GM23248 (cell line): ENCODE results near the gene CHST10. TPM values are rescaled to one million over a fixed set of nuclear protein-coding genes. Genes with fewer than 3 reads are reported as not detected.

ENCODE experiments used
- DNase-seq: peaks from one replicate; pipeline ENCODE4 v3.0.0-alpha.2; 2015
- H2AFZ ChIP-seq: fragments of 200-600 bp; sonication (generic); 2 replicates; pipeline ENCODE4 v1.6.1; 2016; ENCODE audit warnings: antibody characterized with exemption
- H3F3A ChIP-seq: fragments of 200-600 bp; sonication (generic); 2 replicates; pipeline ENCODE4 v1.6.1; 2016; ENCODE audit warnings: mild to moderate bottlenecking, antibody characterized with exemption, mixed run types; ENCODE audit not compliant: insufficient read depth
- H3K27ac ChIP-seq: fragments of 200-600 bp; sonication (generic); 2 replicates; pipeline ENCODE4 v1.5.1; 2016; ENCODE audit warnings: mild to moderate bottlenecking
- H3K27me3 ChIP-seq: fragments of 200-600 bp; sonication (generic); replicated peaks from 2 replicates; pipeline ENCODE4 v1.6.1; 2016; ENCODE audit warnings: mild to moderate bottlenecking; ENCODE audit not compliant: insufficient read depth
- H3K36me3 ChIP-seq: fragments of 200-600 bp; sonication (generic); 2 replicates; pipeline ENCODE4 v1.6.1; 2016; ENCODE audit warnings: low read depth, mild to moderate bottlenecking
- H3K4me1 ChIP-seq: fragments of 200-600 bp; sonication (generic); 2 replicates; pipeline ENCODE4 v1.6.1; 2016; ENCODE audit warnings: mild to moderate bottlenecking; ENCODE audit not compliant: insufficient read depth
- H3K4me2 ChIP-seq: fragments of 200-600 bp; sonication (generic); one replicate; pipeline ENCODE4 v1.6.1; 2016; ENCODE audit warnings: mild to moderate bottlenecking; ENCODE audit not compliant: unreplicated experiment
- H3K4me3 ChIP-seq: fragments of 200-600 bp; sonication (generic); 2 replicates; pipeline ENCODE4 v1.5.1; 2016; ENCODE audit warnings: mild to moderate bottlenecking
- H3K79me2 ChIP-seq: fragments of 200-600 bp; sonication (generic); 2 replicates; pipeline ENCODE4 v1.6.1; 2016; ENCODE audit warnings: mild to moderate bottlenecking; ENCODE audit not compliant: insufficient read depth
- H3K9ac ChIP-seq: fragments of 200-600 bp; sonication (generic); 2 replicates; pipeline ENCODE4 v1.6.1; 2016; ENCODE audit warnings: mild to moderate bottlenecking
- H3K9me2 ChIP-seq: fragments of 200-600 bp; sonication (generic); 2 replicates; pipeline ENCODE4 v1.6.1; 2016; ENCODE audit warnings: mixed run types, mild to moderate bottlenecking, moderate library complexity; ENCODE audit not compliant: insufficient read depth
- H3K9me3 ChIP-seq: fragments of 200-600 bp; sonication (generic); one replicate; pipeline ENCODE4 v1.6.1; 2017; ENCODE audit warnings: low read depth
- H4K20me1 ChIP-seq: fragments of 200-600 bp; sonication (generic); 2 replicates; pipeline ENCODE4 v1.6.0; 2016; ENCODE audit not compliant: insufficient read depth
- EZH2 ChIP-seq: fragments of 200-600 bp; sonication (generic); IDR thresholded peaks from 2 replicates; pipeline ENCODE4 v1.6.1; 2018; ENCODE audit warnings: antibody characterized with exemption, mild to moderate bottlenecking; ENCODE audit not compliant: insufficient read depth, poor library complexity, severe bottlenecking
- EZH2phosphoT487 ChIP-seq: fragments of 200-600 bp; sonication (generic); IDR thresholded peaks from 2 replicates; pipeline ENCODE4 v1.6.1; 2018; ENCODE audit warnings: antibody characterized with exemption, moderate library complexity, mild to moderate bottlenecking, low read depth; ENCODE audit not compliant: insufficient read depth
- WGBS, 2 experiments: methylation state at CpG; one replicate each; pipeline ENCODE4 v1.1.6; 2015 to 2017; ENCODE audit warnings: low lambda C conversion rate in 2 of 2, low coverage in 1 of 2; ENCODE audit errors: missing lambda C conversion rate in 2 of 2; 5-methylcytosine and 5-hydroxymethylcytosine counted together
- in situ Hi-C: fragments of 300-500 bp; cut with MboI; formaldehyde crosslinking; loops from 2 replicates; pipeline ENCODE4 v1.15.0; 2020
- polyA plus RNA-seq: library from polyadenylated mRNA; unstranded; fragments of >200 nt; fragmentation: Nextera tagmentation; extraction: Ambion mirVana; gene quantifications from 2 replicates; pipeline ENCODE4 v1.2.1, GENCODE V29; 2016
- total RNA-seq: library from RNA; depleted of rRNA; stranded (reverse); fragments of >200 nt; shearing (Covaris generic); gene quantifications from 2 replicates; pipeline ENCODE4 v1.2.3, GENCODE V29; 2014

CHST10 gene
- total and polyA plus RNA-seq, 2 experiments from 2014 or later = 4.7 to 6.2 TPM

DNA sequence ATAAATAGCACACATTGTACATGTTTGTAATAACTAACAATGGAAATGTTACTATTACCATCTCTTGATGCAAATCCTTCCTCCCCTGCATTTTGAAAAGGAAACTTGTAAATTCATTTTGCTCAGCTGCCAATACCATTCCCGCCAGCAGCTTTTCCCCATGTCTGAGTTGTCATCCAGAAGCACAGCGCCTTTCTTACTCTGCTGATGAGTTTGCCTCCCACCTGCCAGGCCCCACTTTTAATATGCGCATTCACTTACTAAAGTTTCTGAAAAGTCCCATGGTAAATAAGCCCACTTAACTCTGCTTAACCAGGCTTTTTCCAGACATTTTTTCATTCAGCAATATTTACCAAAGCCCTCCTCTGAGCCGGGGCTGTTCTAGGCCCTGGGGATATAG, 3.9 kb downstream of the CHST10 start:
- WGBS, 2 experiments = 84 to 88% methylated on average over 4 of the region's 4 CpGs

DNA sequence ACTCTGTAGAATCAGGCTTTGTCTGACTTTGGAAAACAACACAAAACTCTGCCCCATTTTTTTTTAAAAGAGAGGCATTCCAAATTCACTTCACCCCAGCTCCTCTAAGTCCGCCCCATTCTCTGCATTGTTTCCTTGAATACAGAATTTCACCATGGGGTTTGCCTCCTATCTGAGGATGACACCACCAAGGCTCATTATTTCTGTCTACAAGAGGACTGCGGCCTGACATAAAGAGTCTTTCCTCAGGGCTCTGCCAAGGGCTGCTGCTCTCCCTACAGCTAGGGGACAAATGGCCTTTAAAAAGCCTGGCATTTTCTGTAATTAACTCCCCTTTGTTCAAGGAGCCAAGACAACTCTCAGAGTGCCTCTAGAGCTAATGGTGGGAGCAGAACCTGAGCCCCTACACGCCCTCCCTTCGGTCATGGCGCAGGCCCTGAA, 4.6 kb downstream of the CHST10 start:
- Histone ChIP-seq H3K27me3 (no peaks in the 10 kb centered on the region), H3K4me1 (peaks cover 6% of the 10 kb centered on the region; the same call in 1 of the 2 replicates), H3K4me2 (no peak overlapping the region), H3K9ac (no peak overlapping the region), H3K36me3 (no peaks in the 10 kb centered on the region), H3K79me2 (0 out of 2 replicates have a peak, but pooled peaks cover 11% of the 10 kb centered on the region), H3K9me3 (no peaks in the 10 kb centered on the region), H3K4me3 (no peak overlapping the region), H3F3A (0 out of 2 replicates have a peak, but pooled peaks cover 3% of the 10 kb centered on the region), H3K9me2 (no peaks in the 10 kb centered on the region), H2AFZ (no peak overlapping the region), H3K27ac (no peak overlapping the region), H4K20me1 (no peaks in the 10 kb centered on the region)
- TF ChIP-seq EZH2phosphoT487 (no peak), EZH2 (no peak)
- 97 to 99% methylated on average over 5 of the region's 5 CpGs for WGBS, 2 experiments
- no peak for DNase-seq
- in situ Hi-C loops = no loop called here

More for the DNA sequence above, 3.9 kb downstream of the CHST10 start:
- Histone ChIP-seq H2AFZ (no peak overlapping the region), H3K27me3 (no peaks in the 10 kb centered on the region), H3F3A (0 out of 2 replicates have a peak, but pooled peaks cover 6% of the 10 kb centered on the region), H3K27ac (no peak overlapping the region), H3K4me3 (no peak overlapping the region), H3K79me2 (0 out of 2 replicates have a peak, but pooled peaks cover 11% of the 10 kb centered on the region), H3K9me3 (no peaks in the 10 kb centered on the region), H3K4me1 (peaks cover 6% of the 10 kb centered on the region; the same call in 1 of the 2 replicates), H4K20me1 (no peaks in the 10 kb centered on the region), H3K36me3 (no peaks in the 10 kb centered on the region), H3K9me2 (no peaks in the 10 kb centered on the region), H3K4me2 (no peak overlapping the region), H3K9ac (no peak overlapping the region)
- no peak for DNase-seq
- in situ Hi-C loops = no loop called here
- TF ChIP-seq EZH2phosphoT487 (no peak), EZH2 (no peak)

DNA sequence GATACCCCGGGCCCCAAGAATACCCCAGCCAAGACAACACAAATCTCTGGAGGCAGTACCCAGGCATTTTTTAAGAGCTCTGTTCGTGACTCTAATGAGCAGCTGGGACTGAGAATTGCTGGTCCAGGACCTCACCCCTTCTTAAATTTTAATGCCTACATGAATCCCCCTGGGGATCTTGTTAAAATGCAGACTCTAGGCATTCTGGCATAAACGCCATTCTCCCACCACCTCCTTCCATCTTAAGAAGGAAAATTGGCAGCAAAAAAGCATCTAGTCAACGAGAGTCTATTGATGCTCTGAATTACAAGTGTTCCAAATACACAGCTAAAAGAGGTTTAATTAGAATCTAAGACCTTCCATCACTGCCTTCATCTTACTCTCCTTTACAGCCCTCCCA, 5.0 kb downstream of the CHST10 start:
- 81 to 83% methylated on average over 4 of the region's 4 CpGs for WGBS, 2 experiments
- H3F3A ChIP-seq = no peaks in the 10 kb centered on the region
- H3K9me3 ChIP-seq = no peaks in the 10 kb centered on the region
- no peaks in the 10 kb centered on the region for H3K27me3 ChIP-seq
- H3K4me1 ChIP-seq = peaks cover 6% of the 10 kb centered on the region; the same call in 1 of the 2 replicates
- H2AFZ ChIP-seq = no peak overlapping the region
- no peaks in the 10 kb centered on the region for H3K9me2 ChIP-seq
- no peak overlapping the region for H3K4me3 ChIP-seq
- in situ Hi-C loops = no loop called here
- TF ChIP-seq EZH2 = no peak
- TF ChIP-seq EZH2phosphoT487 = no peak
- DNase-seq = no peak
- H3K79me2 ChIP-seq = 0 out of 2 replicates have a peak, but pooled peaks cover 11% of the 10 kb centered on the region
- H4K20me1 ChIP-seq = no peaks in the 10 kb centered on the region
- no peak overlapping the region for H3K9ac ChIP-seq
- H3K36me3 ChIP-seq = no peaks in the 10 kb centered on the region
- H3K4me2 ChIP-seq = no peak overlapping the region
- no peak overlapping the region for H3K27ac ChIP-seq

DNA sequence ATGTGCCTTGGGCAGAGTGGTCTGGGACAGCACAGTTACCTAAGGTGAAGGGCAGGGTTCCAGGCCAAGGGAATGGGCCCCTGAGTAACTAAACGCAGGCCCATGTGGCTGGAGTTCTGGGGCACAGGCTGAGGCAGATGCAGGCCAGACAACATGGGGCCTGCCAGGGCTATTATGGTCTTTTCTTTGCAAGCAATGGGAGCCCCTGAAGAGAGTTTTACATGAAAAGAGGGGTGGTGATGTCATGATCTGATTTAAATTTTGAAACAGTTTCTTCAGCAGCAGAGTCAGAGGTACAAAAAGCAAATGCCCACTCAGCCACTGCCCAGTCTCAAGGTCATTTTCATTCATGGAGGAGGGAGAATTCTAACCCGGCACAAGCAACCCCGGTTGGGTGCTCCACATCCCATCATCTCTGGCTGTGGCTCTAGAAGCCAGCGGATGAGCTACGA, 5.6 kb downstream of the CHST10 start:
- no peaks in the 10 kb centered on the region for H3K9me3 ChIP-seq
- in situ Hi-C loops = no loop called here
- DNase-seq = no peak
- no peak overlapping the region for H3K27ac ChIP-seq
- H3K4me3 ChIP-seq = no peak overlapping the region
- 0 out of 2 replicates have a peak, but pooled peaks cover 11% of the 10 kb centered on the region for H3K79me2 ChIP-seq
- H3K27me3 ChIP-seq = no peaks in the 10 kb centered on the region
- peaks cover 6% of the 10 kb centered on the region; the same call in 1 of the 2 replicates for H3K4me1 ChIP-seq
- H2AFZ ChIP-seq = no peak overlapping the region
- TF ChIP-seq EZH2 = no peak
- TF ChIP-seq EZH2phosphoT487 = no peak
- 85 to 86% methylated on average over 5 of the region's 5 CpGs for WGBS, 2 experiments
- H3K4me2 ChIP-seq = no peak overlapping the region
- no peaks in the 10 kb centered on the region for H3K9me2 ChIP-seq
- no peaks in the 10 kb centered on the region for H3F3A ChIP-seq
- H3K36me3 ChIP-seq = no peaks in the 10 kb centered on the region
- no peaks in the 10 kb centered on the region for H4K20me1 ChIP-seq
- no peak overlapping the region for H3K9ac ChIP-seq

DNA sequence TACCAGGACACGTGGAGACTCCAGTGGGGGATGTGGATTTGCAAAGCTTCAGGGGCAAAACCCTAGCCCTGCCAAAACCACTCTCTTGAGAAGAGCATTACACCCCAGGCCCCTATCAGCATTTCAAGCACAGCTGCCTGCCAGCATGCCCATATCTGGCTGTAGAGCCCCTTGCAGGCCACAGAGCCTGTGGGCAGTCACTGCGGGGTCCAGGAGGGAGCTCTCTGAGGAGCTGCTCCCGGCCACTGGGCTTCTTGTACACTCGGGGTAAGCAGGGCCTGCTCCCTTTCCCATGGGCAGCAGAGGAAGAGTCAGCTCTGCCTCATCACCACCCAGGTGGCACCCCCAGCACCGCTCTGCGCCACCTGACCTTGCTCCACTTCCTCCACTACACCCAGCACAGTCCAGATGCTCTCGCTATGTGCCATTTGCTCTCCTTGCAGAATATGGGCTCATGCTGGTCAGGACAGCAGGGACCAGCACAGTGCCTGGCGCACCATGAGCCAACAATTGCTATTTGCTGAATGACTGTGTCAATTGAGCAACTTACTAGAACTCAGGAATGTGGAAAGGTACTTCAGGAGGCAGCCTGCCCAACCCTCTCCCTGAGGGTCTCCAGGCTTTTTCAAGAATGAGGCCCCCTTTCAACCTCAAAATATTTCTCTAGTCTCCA, 7.4 kb downstream of the CHST10 start:
- no peaks in the 10 kb centered on the region for H4K20me1 ChIP-seq
- no peaks in the 10 kb centered on the region for H3K9me2 ChIP-seq
- no peaks in the 10 kb centered on the region for H3K79me2 ChIP-seq
- H3K27ac ChIP-seq = no peak overlapping the region
- H3K4me1 ChIP-seq = no peaks in the 10 kb centered on the region
- no peak for DNase-seq
- no peak overlapping the region for H2AFZ ChIP-seq
- no peaks in the 10 kb centered on the region for H3K27me3 ChIP-seq
- H3K4me2 ChIP-seq = no peak overlapping the region
- no peak overlapping the region for H3K9ac ChIP-seq
- no peak overlapping the region for H3K4me3 ChIP-seq
- no peaks in the 10 kb centered on the region for H3F3A ChIP-seq
- in situ Hi-C loops = no loop called here
- H3K36me3 ChIP-seq = no peaks in the 10 kb centered on the region
- 90 to 94% methylated on average over 8 of the region's 8 CpGs for WGBS, 2 experiments
- no peaks in the 10 kb centered on the region for H3K9me3 ChIP-seq
- no peak for TF ChIP-seq EZH2phosphoT487
- TF ChIP-seq EZH2 = no peak
